Renal cortical epithelial cell (primary cell): ENCODE results near the gene CREB3L1. TPM values are rescaled to one million over a fixed set of nuclear protein-coding genes. Genes with fewer than 3 reads are reported as not detected.

Source experiments
- DNase-seq: peaks from one replicate; pipeline ENCODE4 v3.0.0-alpha.2; 2011; ENCODE audit warnings: low read depth
- total RNA-seq: library from RNA; depleted of rRNA; stranded (reverse); fragments of >200 nt; gene quantifications from 2 replicates; pipeline ENCODE4 v1.2.3, GENCODE V29; 2014

Gene CREB3L1
- total RNA-seq, 1 donor from 2014 or later = 6.7 TPM

DNA sequence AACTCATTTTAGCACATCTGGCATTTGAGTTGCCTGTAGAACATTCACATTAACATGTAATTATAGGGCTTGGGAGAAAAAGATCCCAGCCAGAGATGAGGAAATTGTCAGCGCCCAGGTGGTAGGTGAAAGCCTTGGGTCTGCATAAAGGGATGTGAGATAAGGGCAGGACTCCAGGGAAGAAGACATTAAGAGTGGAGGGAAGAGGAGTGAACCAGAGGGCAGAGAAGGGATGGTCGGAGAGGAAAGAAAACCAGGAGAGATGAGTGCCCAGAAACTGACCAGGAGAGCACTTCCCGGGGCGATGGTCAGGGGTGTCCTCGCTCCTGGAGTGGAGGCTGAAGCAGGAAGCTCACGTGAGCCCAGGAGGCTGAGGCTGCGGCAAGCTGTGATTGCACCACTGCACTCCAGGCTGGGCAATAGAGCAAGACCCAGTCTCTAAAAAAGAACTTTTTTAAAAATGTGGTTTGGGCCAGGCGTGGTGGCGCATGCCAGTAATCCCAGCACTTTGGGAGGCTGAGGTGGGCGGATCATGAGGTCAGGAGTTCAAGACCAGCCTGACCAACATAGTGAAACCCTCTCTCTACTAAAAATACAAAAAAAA lies 49.5 kb downstream of the CREB3L1 start:
- DNase-seq = no peak

DNA sequence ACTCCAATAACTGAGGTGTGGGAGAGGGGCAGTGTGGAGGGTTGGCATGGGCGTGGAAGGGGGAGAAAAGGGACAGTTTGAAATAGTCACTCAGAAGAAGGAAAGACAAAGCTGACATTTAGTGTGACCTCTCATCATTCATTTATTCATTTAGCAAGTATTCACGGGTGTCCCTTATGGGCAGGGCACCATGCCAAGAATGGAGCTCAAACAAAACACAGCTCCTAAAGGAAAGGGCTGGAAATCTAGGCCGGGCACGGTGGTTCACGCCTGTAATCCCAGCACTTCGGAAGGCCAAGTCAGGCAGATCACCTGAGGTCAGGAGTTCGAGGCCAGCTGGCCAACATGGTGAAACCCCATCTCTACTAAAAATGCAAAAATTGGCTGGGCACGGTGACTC lies 50.4 kb downstream of the CREB3L1 start:
- no peak for DNase-seq

DNA sequence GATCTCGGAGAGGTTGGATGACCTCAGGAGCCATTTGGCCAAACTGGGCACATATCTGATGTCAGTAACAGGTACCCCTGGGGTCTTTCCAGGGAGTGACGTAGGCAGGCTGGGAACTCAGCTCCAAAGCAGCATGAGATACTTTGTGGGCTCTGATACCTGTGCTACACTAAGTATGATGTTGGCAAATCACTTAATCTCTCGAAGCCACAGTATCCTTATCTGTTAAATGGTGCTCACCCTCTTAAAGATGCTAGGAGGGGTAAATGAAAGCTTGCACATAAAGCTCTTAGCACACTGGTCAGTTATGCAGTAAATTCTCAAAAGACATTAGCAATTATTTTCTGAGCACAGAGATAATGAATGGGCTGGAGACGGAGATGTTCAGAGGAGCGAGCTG lies 52.7 kb downstream of the CREB3L1 start:
- DNase-seq = no peak

- DNase-seq = no peak
Observed at GRCh38 chr11:46330563-46331281, 53.3 kb downstream of the CREB3L1 start.

- no peak for DNase-seq
Observed at GRCh38 chr11:46331282-46331984, 54.0 kb downstream of the CREB3L1 start.

DNA sequence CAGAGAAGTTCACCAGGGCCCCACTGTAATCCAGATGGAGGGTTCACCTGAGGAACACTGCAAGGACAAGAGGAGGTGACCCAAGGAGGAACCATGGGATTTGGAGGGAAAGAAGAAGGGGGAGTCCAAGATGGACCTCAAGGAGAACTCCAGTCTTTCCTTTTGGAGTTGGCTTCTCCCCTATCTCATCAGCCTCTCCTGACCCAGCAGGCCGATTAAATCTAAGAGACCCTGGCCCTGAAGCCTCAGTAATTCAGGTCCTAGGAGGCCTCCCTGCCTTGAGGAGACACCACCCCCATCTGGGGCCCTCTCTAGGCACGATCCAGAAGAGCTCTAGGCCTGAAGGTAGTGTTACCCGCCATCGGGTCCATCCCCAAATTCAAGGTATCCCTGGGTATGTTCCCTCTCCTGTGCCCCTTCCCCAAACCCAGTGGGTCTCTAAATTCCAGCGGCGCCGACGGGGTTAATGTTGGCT lies 54.7 kb downstream of the CREB3L1 start:
- no peak for DNase-seq

DNA sequence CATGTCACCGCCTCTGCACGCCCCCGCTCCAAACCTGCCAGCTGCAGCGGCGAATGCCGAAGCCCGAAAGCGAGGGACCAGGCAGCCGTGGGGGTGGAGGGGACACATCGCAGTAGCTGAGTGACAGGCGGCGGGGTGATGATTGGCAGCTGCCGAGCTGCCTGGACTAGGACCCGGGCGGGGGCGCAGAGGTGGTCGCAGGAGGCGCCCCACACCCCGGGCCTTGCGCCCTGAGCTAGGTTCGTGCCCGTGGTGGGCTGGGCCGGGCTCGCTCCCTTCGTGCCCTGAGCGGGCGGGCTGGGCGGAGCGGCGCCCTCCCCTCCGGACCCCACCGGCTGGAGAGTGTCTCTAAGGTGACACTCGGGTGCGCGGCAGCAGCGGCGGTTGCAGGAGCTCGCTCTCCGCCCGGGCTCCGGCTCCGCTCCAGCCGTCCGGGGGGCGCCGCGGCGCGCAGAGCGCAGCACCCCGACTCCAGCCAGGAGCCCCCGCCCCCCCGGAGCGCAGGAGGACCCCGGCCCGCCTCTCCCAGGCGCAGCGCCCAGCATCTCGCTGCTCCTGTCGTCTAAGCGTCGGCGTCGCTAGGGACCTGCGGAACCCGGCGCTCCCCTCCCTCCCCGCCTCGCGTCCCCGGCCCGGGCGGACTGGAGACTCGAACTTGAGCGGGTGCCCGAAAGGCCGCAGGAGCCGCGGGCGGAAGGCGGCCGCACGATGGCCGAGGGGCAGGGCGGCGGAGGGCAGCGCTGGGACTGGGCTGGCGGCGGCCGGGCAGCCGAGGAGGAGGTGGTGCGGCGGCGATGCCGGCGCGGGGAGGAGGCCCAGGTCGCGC lies 55.3 kb downstream of the CREB3L1 start:
- DNase-seq = no peak

GRCh38 chr11:46333394-46333947 lies 56.0 kb downstream of the CREB3L1 start:
- no peak for DNase-seq

DNA sequence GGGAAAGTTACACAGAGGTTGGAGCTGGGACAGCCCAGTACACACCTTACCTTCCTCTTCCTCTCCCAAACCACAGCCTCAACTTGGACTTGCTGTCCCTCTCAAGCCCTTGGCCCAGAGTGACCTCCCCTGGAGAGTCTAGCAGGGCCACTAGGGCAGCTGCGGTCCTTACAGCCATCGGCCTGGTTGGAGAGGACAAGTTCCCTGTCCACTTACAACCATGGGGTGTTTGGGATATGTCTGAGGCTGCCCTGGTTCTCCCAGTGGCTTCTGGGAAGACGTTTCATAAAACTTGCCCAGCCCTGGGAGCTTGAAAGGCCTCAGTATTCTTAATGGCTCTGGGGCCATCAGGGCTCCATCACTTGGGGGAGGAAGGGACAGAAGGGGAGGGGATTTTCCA lies 56.7 kb downstream of the CREB3L1 start:
- DNase-seq = no peak

GRCh38 chr11:46335271-46335670 lies 57.8 kb downstream of the CREB3L1 start:
- no peak for DNase-seq

GRCh38 chr11:46335890-46336562 lies 58.6 kb downstream of the CREB3L1 start:
- no peak for DNase-seq

- no peak for DNase-seq
Observed at GRCh38 chr11:46336563-46337180, 59.2 kb downstream of the CREB3L1 start.

DNA sequence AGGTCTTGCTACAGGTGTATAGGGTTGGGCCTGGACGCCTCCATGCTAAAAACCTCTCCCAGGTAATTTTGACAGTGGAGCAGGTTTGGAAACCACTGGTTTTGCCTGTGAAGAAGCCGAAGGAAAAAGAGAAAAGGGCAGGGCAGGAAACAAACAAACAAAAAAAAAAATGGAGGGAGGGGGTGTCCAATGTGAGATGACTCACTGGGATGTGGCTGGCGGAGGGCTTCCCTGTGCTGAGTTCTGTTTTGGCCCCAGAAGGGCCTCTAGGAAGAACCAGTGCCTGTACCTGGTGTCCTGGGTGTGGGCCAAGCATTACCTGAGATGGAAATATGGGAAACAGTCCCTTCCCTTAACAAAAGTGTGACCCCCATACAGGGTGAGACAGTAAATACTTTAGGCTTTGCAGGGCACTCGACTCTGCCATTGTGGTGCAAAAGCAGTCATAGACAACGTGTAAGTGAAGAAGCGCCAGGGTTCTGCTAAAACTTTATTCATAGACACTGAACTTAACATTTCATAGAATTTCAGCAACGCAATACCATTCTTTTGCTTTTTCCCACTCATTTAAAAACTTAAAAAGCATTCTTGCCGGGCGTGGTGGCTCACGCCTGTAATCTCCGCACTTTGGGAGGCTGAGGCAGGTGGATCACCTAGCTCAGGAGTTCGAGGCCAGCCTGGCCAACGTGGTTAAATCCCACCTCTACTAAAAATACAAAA lies 60.3 kb downstream of the CREB3L1 start:
- DNase-seq = no peak

DNA sequence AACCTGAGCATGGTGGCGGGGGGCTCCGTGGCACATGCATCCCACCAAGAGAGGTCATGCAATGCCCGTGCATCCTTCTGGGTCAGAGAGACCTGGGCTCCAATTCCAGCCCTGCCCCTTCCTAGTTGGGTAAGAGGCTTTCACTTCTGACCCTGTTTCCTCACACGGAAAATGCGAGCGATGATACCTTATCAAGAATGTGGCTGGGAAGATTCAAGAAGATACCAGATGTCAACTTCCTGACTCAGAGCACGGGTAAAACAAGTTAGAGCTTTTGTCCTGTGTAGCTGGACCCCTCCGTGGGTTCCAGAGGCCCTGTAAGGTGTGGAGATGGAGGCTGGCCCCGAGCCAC lies 61.1 kb downstream of the CREB3L1 start:
- no peak for DNase-seq

GRCh38 chr11:46338988-46339666 lies 61.7 kb downstream of the CREB3L1 start:
- no peak for DNase-seq

DNA sequence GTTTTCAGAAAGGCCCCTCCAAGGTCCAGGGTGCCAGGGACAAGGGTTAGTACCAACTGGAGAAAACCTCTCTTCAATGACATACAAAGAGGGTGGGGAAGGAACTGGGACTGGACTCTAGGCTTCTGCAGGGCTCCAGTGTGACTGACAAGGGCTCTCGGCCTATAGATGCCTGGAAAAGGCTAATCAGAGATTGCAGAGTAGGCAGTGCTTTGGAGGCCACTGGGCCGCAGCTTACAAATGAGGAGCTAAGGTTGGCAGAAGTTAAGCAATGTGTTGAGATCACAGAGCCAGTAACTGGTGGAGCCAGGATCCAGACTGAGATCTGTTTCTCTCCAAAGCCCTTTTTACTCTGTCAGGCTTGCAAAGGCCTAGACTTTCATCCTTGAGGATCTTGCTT lies 62.4 kb downstream of the CREB3L1 start:
- no peak for DNase-seq

GRCh38 chr11:46341454-46341853 lies 64.0 kb downstream of the CREB3L1 start:
- DNase-seq = no peak

DNA sequence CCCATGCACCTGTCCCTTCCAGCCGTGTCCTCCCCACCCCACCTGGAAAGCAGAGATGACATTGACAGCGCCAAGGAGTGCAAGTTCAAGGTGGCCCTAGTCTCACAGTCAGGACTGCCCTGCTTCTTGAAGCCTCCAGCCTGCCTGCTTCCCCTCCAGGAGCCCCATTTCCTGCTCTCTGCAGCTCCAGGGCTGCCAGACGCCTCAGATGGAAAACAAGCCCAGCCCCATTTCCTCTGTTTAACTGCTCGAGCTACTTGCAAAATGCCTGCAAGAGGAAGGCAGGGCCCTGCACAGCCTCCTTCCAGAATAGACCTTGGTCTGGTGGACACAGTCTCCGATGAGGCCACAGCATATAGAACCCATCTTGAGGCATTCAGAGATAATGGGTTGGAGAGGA lies 64.8 kb downstream of the CREB3L1 start:
- DNase-seq = no peak

DNA sequence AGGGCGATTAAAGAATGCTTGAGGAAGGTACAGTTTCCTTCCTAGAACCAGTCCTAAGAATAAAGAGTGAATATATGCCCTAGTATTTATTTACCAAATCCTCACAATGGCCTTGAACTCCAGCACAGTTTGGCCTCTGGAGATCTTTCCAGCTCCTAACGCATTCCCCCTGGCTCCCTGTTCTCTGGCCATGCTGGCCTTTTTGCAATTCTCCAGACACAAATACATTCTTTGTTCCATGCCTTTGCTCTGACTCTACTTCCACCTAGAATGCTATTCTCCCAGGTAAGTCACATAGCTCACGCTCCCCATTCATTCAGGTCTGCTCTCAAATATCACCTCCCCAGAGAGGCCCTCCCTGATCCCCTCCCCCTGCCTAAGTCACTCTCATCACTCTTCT lies 66.1 kb downstream of the CREB3L1 start:
- DNase-seq = no peak
